Measurements from ENCODE around the gene MCAM.
A peak's percentile ranks its signal among the peaks of the same experiment; 100 is the strongest.

Gene MCAM

GRCh38 chr11:119344291-119345010, 27.5 kb upstream of the MCAM start:
- DNase-seq (ENCODE audit: low read depth), result no peak

DNA sequence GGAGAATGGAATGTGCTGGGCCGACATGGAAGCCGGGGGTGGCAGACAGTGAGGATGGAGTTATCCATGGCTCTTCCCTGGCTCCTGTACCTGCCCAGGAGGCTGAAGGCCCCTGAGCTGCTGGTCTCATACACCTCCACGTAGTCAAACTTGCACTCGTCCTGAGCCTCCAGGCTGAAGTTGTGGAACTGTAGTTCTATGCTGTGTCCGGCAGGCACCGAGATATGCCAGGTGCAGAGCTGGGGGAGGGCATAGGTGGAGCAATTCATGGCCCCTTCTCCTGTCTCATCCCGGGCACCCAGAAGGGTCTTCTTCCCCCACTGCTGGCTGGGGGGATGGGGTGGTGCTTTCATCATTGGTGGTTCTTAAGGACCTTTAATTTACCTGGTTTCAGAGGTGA, 26.8 kb upstream of the MCAM start:
- DNase-seq (ENCODE audit: low read depth), result no peak

DNA sequence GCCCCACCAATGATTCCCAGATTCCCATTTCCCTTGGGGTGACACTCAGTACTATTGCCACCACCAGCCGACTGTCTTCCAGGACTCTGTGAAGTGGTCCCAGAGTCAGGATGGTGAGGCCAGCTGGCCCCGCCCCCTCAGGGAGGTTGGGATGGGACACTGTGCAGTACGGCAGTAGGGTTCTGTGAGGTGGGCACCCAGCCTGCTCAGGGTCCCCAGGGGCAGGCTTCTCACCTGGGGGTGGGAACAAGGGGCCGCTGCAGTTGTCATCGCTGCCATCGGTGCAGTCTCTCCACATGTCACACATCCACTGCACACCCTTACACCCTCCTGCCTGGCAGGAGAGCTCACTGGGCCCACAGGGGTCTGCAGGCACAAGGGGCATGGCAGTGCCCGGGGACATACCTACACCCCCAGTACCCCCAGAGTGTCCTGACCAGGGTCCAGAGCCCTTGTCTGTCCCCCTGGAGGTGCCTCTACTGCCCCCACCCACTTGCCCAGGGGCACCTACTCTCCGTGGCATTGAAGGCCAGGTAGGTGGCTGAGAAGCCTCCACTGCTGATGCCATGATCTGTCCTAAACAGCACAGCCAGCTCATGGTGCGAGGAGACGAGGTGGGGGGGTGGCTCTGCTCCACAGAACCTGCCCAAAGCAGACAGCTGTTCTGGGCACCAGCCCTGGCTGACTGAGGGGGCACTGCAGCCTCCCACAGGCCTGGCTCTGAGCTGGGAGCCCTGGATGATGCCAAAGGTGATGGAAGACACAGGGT, 25.6 kb upstream of the MCAM start:
- DNase-seq (ENCODE audit: low read depth), result no peak

DNA sequence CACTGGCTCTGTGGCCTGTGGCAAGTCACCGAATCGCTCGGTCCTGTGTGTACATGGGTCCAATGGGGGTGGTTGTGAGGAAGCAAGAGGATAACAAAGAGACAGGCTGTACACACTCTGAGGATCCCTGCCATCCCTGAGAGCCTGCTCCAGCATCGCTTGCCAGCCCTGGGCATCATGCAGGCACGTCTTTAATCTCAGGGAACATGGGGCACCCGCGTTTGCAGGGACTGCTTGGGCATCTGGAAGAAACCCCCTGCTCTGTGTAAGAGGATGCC, 25.0 kb upstream of the MCAM start:
- no peak for DNase-seq (ENCODE audit: low read depth)

DNA sequence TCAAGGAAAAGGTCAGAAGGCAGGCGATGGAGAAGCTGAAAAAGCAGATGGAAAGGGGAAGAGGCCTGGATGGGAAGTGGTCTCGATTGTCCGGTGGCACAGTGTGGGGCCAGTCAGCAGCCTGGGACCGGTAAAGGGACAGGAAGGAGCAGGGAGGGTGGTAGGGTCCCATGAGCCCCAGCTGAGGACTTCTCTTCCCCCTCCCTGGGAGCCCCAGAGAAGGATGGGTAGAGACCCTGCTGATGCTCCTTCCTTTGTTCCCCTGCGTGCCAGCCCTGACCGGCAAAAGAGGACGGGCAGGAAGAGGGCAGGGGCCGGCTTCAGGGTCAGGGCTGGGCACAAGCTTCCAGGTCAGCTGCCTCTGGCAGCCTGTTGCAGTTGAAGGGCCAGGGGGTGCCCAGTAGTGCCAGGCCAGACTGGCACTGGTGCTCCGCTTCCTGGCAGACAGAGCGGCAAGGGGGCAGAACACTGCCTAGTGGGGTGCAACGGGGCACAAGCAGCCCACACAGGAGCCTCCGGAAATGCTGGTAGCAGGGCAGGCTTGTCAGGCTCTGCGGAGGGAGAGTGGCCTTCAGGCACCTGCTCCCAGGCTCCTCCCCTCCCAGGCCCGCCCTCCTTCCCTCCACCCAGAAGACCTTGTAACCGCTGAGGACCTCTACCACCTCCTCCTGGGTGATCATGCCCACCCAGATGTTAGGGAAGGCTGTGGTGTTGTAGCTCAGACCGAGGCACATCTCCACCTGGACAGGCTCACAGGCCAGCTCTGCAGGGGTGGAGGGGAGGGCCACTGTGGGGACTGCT, 24.5 kb upstream of the MCAM start:
- DNase-seq (ENCODE audit: low read depth), result no peak

GRCh38 chr11:119340335-119341221, 23.6 kb upstream of the MCAM start, which contains the start of gene C1QTNF5:
Gene C1QTNF5 (minus strand): TSS chr11:119340883. CDS start chr11:119340397, 486 bp downstream.
- DNase-seq (ENCODE audit: low read depth), result no peak

GRCh38 chr11:119339589-119340334, 22.8 kb upstream of the MCAM start:
- DNase-seq (ENCODE audit: low read depth), result no peak

DNA sequence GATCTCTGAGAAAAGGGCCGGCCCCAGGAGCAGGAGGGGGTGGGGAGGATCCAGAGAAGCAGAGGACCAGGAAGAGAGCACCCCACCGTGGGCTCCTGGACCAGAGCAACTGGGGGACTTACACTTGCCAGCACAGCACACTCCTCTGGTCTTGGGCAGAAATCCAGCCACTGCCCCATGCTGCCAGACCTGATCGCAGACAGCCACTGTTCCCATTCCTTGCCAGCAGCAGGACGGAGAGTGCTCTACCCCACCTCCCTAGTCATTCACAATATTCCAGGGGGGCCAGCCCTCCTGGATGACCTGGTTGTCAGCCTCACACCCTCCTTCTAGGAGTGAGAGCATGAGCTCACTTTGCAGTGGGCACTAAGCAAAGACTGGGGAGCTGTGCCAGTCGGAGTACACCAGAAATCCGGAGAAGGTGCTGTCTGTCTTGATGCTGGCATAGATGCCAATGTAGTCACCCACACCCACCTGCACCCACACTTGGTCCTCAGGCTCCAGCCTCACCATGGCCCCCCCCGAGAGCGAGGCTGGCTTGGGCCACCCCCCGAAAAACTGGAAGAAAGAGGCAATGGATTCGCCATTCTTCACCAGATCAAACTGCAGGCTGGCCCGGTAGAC, 22.1 kb upstream of the MCAM start:
- DNase-seq (ENCODE audit: low read depth), result no peak

DNA sequence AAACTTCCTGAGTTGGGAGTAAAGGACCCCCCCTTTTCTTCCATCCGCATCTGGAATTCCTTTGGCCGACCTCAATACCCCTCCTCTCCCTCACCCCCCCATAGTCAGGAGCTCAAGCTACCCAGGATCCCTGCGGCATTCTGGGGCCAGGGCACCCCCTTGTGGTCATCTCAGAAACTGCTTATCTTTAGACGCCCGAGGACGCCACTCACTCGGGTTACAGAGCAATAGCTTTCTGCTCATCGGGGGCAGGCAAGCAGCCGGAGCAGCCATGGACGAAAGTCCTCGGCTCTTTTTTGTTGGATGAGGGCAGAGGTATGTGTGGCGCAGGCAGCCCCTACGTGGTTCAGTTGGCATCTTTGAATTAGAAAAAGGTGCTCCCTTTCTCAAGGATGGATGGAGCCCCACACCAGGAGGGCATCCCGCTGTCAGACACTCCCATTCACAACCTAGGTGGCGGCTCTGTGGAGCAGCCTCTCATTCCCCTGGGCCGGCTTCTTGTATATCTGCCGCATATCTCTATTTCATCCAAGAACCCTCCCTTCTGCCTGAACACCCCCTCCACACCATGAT, 21.5 kb upstream of the MCAM start:
- DNase-seq (ENCODE audit: low read depth), result peak; percentile 41

GRCh38 chr11:119337581-119338317, 20.8 kb upstream of the MCAM start:
- DNase-seq (ENCODE audit: low read depth), result peak; percentile 35

DNA sequence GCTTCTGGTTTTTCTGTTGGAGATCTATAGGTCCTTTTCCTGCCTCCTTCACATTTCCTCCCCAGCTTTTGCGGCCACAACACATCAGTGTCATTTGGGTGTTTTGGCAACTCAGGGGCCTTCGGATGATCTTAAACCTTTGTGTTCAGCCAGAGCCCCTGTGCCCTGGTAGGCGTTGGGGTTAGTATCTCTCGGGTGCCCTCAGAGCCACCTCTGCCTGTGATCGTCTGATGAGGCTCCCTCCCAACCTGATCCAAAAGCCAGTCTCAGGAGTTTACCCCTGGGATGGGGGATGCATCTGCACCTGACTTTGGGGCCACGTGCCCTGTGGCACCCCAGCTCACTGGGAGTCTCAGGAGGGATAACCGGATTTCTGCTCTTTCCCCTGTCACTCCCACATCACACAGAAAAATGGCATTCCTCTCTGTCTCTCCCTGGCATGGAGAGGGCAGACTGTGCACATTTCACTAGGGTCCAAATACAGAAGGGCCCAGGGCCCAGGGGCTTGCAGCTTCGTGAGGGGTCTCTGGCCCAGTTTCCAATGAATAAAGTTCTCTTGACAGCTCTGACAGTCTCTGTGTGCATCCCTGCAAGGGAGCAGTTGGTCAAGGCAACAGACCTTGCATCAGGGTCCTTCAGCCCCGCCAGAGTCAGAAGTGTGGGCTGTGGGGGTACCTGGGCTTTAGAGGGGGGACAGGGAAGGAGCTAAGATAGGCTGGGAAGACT, 20.0 kb upstream of the MCAM start:
- DNase-seq (ENCODE audit: low read depth), result no peak

- no peak for DNase-seq (ENCODE audit: low read depth)
These were observed 19.0 kb upstream of the MCAM start for GRCh38 chr11:119335655-119336543.

GRCh38 chr11:119335091-119335654, 18.2 kb upstream of the MCAM start:
- DNase-seq (ENCODE audit: low read depth), result no peak

GRCh38 chr11:119334174-119334930, 17.4 kb upstream of the MCAM start, which contains the start of gene RNF26:
Gene RNF26 (plus strand): TSS chr11:119334527. CDS start chr11:119335123, 596 bp downstream.
- DNase-seq (ENCODE audit: low read depth), result peak; percentile 86

DNA sequence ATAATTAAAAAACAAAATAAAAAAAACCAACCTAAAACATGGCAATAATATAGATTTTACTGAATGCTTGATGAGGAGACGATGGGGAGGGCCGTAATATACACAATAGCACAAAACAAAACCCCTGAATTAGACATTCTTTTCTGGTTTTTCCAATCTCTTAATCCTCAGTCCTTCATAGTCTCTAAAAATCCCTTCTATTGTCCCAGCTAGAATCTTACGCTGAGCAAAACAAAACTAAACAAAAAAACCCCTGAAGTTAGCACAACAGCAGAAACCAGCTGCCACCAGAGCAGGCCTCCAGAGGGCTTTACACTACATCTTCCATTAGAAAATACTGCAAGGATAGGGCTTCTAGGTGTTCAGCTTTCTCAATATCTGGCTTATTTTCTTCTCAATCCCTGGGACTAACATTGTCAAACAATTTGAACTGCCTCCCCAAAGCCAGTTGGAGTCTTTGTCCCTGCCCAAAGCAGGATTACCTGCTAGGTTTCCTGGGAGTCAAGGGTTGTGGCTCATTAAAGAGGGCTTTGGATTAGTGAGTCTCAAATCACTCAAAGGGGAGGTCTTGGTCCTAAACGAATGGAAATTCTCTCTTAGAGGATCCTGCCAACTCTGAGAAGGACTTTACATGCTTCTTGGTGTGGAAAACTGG, 15.3 kb upstream of the MCAM start:
- no peak for DNase-seq (ENCODE audit: low read depth)

- no peak for DNase-seq (ENCODE audit: low read depth)
These were observed 13.3 kb upstream of the MCAM start for GRCh38 chr11:119330237-119330636.

Data from HS-5 (cell line).